ENCODE data around the gene LRRC56.
"Not testable (repeated sequence)": the region's sequence is repeated elsewhere in the genome, so short reads cannot be mapped to it uniquely, and the experiment has no call there.

The LRRC56 gene

DNA sequence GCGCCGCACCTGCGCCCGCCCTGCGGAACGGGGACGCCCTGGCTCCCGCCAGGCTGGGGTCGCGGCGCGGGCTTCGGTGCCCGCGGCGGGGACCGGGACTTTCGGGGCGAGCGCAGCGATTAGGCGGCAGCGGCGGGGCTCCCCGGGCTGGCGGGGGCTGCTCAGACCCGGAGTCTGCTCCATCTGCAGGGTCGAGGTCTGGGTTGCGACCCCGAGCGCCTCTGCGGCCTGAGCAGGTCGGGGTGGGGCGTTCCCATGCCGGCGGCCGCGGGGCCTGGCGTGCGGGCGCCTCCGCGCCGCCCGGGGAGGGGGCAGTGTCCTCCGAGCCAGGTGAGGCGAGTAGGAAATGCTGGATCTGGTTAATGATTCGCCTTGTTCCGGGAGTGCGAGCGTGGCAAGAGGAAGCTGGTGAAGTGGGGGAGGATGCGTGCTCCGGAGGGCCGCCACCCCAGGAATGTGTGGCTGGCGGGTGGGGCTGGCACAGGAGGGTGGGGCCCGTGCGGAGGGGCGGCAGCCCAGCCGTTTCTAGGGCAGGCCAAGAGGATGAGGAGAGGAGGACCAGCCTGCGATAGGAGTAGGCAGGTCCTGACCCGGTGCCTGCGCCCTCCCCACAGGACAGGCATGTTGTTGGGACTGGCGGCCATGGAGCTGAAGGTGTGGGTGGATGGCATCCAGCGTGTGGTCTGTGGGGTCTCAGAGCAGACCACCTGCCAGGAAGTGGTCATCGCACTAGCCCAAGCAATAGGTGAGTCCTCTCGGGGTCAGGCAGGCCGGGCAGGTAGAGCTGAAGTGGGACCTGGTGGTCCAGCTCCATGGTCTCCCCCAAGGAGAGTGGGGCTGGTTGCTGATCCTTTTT, 24.0 kb downstream of the LRRC56 start:
- FAIRE-seq, result no peak

DNA sequence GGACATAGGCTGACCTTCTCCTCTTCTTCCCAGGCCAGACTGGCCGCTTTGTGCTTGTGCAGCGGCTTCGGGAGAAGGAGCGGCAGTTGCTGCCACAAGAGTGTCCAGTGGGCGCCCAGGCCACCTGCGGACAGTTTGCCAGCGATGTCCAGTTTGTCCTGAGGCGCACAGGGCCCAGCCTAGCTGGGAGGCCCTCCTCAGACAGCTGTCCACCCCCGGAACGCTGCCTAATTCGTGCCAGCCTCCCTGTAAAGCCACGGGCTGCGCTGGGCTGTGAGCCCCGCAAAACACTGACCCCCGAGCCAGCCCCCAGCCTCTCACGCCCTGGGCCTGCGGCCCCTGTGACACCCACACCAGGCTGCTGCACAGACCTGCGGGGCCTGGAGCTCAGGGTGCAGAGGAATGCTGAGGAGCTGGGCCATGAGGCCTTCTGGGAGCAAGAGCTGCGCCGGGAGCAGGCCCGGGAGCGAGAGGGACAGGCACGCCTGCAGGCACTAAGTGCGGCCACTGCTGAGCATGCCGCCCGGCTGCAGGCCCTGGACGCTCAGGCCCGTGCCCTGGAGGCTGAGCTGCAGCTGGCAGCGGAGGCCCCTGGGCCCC, 24.8 kb downstream of the LRRC56 start:
- no peak for FAIRE-seq

GRCh38 chr11:563066-563811, 25.9 kb downstream of the LRRC56 start:
- no peak for FAIRE-seq

GRCh38 chr11:563812-564578, 26.7 kb downstream of the LRRC56 start:
- no peak for FAIRE-seq

GRCh38 chr11:565921-566509, 28.7 kb downstream of the LRRC56 start:
- no peak for FAIRE-seq

- no peak for FAIRE-seq
These were observed 29.8 kb downstream of the LRRC56 start for GRCh38 chr11:567011-567628.

- FAIRE-seq, result no peak
These were observed 30.4 kb downstream of the LRRC56 start for GRCh38 chr11:567629-568292.

- FAIRE-seq, result no peak
These were observed 31.2 kb downstream of the LRRC56 start for GRCh38 chr11:568306-569157.

DNA sequence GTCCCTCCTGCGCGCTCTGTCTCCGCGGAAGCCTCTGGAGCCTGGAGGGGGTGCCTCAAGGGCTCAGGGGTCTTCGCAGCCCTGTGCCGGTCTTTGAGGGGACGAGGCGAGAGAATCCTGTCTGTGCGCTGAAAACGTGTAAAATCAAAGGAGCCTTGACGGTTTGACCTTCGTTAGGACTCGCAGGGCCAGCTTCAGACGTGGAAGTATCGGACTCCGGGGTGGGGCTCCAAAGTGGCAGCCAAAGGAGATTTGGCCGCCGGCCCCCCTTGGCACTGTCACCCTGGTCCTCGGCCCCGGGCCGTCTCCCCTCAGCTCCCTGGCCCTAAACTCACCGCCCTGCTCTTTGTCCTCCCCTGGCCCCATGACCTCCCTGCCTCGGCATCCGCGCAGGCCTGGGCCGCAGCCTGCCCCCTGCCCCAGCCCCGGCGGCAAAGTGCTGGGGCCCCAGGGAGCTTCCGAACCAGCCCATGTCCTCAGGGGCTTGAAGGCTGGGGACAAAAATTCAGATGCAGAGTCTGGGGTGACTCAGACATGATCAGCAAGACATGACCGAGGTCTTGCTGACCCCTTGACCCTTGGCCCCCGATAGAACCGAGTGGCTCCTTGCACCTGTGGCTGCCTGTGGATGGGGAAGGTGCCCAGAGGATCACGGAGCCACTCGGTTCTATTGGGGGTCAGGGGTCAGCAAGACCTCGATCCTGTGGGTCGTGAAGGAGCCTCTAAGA, 32.0 kb downstream of the LRRC56 start:
- FAIRE-seq, result no peak

DNA sequence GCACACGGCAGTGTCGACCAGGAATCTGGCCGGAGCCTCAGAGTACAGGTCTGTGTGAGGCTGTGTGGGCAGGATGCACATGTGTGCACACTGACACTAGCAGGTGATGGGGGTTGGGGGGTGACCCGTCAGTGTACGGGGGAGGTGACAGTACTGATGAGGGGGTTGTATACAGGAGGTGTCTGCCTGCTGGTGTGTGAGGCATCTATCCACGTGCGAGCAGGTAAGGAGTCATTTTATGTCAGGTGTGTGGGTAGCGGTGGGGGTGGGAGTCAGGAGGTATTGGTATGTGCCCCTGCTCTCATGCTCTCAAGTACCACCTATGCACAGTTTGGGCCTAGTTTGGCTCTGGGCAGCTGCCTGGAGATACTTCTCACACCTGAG, 34.5 kb downstream of the LRRC56 start:
- no peak for FAIRE-seq

DNA sequence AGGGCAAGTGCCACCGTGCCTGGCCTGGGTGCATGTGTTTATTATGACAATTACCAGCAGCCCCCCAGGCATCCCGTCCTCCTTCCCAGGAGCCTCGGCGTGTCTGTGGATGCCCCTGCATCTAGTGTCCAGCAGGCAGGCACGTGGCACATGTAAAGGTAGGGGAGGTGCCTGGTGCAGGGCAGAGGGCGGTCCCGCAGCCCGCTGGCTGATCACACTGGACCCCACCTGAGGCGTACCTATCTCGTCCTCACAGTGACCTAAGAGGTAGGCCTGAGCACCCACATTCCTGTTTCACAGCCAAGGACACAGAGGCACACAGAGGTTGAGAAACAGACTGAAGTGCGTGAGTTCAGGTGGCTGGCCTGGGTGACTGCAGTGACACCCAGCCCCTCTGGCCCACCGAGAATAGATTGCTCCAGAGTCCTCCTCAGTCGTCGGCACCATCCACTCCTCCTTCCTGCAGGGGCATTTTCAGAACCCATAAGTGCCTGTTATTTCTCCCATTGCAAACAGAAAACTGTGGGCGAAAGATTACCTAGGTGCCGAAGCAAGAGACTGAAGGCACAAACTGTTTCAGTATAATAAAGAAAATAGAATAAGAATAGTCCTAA, 35.9 kb downstream of the LRRC56 start:
- FAIRE-seq, result no peak

DNA sequence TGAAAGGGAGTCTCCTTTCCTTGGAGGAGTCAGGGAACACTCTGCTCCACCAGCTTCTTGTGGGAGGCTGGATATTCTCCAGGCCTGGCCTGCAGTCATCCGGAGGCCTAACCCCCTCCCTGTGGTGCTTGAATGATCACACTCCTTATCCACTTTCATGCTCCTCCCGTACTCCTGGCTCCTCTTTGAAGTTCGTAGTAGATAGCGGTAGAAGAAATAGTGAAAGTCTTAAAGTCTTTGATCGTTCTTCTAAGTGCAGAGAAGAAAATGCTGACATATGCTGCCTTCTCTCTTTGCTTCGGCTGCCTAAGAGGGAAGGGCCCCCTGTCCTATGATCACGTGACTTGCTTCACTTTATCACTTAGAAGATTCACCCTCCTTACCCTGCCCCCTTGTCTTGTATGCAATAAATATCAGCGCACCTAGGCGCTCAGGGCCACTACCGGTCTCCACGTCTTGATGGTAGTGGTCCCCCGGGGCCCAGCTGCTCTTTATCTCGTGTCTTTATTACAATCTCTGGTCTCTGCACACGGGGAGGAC, 36.8 kb downstream of the LRRC56 start:
- not testable (repeated sequence) for FAIRE-seq

GRCh38 chr11:574632-575312, 37.4 kb downstream of the LRRC56 start:
- FAIRE-seq, result no peak

DNA sequence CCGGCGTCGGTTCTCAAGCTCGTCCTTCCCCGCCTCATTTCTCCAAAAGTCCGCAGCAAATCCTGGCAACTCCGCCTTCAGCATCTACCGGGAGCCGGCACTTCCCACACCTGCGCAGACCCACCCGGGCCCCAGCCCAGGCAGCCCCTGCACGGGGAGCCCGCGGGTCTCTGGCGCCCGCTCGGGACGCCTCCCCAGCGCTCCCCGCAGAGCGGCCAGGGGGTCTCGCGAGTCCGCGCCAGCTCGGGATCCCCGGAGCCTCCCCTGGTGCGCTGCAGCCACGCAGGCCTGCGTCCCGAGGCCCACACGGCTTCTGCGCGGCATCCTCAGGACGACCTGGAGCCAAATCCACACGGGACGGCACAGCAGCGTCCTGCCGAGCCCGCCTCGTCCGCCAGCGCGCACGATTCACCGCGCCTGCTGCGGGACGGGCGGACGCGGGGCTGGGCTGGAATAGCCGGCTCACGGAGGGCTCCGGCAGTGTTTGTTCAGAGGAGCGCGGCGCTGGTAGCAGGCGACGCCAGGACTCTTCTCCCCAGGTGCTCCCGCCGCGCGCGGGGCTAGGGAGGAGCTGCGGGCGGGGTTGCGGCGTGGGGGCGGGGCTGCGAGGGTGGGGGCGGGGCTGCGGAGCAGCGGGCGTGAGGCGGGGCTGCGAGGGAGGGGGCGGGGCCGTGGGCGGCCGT, 38.1 kb downstream of the LRRC56 start:
- FAIRE-seq, result no peak

DNA sequence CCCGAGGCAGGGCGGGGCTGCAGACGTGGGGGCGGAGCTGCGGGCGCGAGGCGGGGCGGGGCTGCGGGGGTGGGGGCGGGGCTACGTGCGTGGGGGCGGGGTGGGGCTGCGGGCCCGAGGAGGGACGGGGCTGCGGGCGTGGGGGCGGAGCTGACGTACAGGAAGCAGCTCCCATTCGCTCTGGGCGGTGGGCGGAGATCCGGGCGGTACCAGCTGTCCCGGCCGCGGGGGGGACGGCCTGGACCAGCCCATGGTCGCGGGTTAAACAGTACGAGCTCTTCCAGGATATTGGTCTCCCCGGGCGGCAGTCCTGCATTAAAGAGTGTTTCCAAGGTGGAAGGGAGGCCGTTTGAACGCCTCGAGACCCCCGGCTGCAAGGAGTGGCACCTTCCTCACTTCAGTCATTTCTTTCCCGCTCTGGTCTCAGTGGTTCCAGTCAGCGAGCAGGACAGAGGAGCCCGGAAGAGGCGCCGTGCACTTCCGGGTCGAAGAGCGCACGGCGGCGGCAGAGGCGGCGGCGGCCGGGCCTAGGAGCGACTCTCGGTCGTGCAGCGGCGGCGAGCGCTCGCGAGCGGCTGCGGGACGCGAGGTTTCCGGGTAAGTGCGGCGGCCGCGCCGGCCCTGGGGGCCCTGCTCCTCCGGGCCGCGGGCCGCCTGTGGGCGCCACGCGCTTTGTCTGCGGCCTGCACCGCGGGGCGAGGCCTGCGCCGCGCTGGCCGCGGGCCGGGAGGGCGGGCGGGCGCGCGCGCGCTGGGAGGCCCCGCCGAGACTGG, 38.9 kb downstream of the LRRC56 start, which contains the start of gene PHRF1:
Gene PHRF1, plus strand, starts transcription at position 475 of the 773 bp plus-strand sequence. CDS start 5,043 bp downstream, outside the sequence.
- FAIRE-seq, result no peak

DNA sequence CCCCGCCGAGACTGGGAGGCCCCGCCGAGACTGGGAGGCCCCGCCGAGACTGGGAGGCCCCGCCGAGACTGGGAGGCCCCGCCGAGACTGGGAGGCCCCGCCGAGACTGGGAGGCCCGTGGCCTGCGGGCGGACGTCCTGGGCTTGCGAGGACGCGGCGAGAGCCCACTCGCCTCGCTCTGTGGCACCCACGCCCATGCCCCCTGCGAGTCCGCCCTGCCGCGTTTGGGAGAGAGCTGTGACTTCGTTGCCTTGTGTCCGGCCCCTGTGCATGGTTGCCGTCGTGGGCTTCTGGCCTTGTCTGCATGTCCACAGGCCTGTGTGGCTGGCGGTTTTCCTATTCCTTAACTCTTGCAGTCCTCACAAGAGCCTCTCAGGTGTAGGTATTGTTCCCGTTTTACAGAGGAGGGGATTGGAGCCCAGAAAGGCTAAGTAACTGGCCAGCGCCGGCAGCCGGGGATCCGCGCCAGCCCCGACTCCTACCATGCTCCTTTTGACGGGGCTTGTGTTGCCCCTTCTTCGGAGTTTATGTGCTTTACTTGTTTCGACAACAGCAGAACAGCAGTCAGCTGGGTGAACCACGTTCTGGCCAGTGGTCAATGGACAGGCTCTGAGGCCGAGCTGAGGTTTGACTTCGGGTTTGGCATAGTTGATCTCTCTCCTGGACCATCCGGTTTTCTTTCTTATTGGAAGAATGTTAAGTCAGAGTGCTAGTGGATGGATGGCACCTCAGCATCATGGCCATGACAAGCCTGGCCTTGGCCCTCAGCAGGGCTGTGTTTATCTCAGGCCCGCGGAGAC, 39.7 kb downstream of the LRRC56 start:
- no peak for FAIRE-seq
